GM20431 (cell line): Measurements from ENCODE around the gene ARHGEF4.

Experiments used
- in situ Hi-C: fragments of 300-500 bp; cut with MseI, MboI; formaldehyde crosslinking; loops from one replicate; pipeline ENCODE4 v1.15.0; 2020; ENCODE audit warnings: low sequenced_read_pairs; ENCODE audit not compliant: unreplicated experiment

ARHGEF4 gene

DNA sequence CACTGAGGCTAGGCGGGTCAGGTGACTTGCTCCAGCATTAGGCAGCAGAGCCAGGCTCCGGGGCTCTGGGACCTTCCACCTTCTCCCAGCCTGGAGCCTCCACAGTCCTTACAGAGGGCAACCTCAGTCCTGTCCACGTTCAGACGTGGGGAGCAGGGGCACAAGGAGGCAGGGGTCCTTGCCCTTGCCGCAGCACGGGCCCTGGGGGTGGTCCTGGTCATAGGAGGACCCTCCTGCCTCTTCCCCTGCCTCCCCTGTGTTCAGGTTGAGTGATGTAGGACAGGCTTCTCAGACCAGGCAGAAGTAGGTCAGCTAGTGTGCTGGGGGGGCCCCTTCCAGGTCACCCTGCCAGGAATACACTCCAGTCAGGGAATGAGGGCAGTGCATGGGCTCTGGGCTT is 5.4 kb upstream of the ARHGEF4 start:
- in situ Hi-C loops: no loop called here

DNA sequence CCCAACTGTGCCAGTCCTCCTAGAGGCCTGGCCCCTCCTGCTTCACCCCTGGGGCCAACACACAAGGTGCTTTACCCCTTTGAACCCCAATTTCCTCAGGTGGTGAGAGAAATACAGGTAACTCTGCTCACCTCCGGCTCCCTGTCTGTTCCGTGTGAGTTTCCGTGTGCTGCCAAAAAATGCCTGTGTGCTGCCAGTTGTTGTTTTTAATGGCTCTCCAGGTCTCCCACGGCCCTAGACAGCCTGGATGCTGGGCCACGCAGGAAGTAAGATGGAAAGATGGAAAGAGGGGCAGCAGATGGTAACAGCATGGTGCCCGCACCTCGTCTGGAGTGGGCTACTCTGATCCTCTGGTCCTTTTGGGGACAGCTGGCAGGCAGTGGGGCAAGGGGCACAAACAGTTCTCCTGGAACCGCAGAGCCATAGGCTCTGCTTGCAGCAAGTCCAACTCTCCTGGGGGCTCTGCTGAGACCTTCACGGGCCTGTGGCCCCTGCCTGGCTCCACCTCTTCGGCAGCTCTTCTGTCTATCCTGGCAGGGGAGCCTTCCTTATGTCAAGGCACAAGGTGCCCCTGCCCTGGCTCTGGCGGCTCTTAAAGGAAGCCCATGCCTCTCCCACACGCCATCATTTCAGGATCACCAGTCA is 4.3 kb upstream of the ARHGEF4 start:
- in situ Hi-C loops: no loop called here

DNA sequence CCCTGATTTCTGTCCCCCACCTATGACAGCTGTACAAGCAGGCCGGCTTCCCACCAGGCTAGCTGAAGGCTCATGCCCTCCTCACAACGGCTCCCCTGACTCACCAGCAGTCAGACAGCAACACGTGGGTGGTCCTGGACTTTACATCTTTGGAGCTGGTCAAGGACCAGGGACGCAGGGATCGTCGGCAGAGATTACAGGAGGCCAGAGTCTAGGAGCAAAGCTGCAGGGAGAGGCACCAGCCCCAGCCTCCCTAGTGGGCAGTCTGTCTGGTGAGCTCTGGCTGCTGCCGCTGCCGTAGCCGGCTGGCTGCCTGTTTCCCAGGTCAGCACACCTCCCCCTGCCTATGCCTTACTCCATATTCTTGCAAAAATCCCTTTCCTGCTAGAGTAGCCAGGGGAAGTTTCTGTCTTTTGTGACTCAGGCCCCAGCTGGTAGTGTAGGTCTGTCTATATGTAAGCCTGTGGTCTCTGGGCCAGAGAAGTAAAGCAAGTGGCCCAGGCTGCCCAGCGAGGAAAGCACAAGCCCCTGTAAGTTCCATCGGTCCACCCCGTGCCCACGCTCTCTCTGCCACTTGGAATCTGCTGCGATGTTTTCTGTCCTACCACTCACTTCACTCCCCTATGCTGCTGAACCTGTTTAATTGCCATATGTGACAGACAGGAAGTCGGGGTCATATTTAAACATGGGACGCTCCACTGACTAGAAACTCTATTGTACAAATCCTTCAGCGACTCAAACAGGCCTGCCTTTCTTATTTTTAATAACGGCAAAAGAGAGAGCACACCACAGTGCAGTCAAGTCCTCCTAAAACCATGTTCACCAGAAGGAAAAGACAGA is 2.4 kb upstream of the ARHGEF4 start:
- in situ Hi-C loops: no loop called here

DNA sequence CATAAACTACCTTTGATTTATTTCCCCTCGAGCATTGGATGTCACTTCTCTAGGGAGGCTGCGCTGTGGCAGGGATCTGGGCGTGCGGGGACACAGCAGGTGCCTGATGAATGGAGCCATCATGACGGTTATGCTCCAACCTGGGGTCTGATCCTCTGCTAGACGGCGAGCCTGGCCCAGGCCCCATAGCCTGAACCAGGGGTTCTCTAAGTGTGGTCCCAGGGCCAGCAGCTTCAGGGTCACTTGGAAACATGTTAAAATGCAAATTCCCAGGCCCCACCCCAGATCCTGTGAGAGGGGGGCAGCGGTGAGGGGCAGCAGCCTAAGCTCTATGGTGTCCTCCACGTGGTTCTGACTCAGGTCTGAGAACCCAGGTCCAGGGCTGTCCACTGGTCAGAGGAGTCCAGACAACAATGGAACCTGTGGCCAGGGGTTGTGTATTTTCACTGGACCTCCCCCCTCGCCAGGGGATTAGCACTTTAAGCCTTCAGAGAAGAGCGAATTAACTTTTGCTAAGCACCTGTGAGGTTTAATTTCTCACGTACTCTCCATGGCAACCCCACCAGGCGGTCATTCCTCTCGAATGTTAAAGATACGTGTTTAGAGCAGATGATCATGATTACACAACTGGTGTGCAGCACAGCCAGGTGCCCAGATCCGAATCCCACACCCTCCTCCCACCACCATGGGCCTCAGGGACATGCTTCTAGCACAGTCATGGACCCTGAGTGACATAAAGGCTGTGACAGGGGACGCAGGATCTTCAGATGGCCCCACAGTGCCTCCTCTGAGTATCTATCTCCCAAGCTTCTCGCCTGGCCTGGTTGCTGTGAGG is 1.6 kb upstream of the ARHGEF4 start:
- in situ Hi-C loops: no loop called here

DNA sequence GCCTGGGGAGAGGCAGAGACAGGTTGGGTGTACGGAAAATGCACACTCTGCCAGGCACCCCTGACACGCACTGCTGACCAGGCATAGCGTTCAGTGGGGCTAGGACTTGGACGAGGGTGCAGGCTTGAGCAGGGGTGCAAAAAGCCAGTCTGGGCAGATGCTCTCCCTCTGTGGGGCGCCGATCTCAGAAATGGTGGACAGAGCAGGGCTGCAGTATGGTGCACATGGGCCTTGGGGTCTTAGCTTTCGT is 1.0 kb upstream of the ARHGEF4 start:
- in situ Hi-C loops: no loop called here

DNA sequence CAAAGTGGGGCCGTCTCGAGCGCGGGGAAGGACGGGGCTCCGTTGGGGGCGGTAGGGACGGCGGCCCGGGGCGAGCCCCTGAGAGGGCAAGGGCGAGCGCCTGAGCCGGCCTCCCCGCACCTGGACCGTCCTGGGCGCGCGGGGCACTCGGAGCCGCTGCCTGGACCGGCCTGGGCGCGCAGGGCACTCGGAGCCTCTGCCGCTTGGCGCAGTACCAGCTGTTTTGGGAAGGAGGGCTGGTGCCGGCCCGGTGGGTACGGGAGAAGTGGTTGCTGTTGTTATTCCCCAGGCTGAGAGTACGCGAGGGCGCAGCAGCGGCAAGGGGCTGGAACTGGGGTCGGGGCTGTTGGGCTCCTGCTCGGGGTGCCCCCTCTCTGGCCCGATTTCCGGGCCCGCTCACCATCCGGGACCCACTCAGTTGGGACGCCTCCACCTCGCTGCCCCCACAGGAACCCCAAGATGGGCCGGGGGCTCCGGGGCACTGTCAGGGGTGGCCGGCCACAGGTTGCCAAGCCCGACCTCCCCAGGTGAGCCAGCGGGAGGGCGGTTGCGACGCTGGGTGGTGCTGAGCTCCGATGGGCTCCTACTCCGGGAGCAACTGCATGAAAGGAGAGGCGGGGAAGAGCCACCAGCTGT is 579 bp downstream of the ARHGEF4 start:
- in situ Hi-C loops: no loop called here

DNA sequence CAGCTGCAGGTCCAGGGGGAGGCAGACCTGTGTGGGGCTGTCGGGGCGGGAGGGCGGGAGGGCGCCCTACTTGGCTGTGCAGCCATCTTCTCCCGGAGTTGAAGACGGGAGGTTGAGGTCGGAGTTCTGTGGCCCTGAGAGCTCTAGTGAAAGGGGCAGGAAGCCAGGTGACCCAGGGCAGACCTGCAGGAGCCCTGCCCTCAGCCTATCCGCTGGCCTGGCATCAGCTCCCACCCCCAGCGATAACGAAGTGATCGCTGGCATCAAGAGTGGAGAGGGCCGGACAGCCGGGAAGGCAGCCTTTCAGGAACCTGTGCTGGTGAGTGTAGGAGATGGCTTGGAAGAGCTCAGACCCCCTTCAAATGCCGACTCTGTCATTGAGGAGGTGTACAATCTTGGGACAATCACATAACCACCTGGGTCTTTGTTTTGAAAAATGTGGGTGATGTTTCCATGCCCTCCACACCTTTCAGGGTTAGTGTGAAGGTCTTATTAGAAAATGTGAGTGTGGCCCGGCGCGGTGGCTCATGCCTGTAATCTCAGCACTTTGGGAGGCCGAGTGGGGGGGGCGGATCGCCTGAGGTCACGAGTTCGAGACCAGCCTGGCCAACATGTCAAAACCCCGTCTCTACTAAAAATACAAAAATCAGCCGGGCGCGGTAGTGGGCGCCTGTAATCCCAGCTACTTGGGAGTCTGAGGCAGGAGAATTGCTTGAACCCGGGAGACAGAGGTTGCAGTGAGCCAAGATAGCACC is 1.3 kb downstream of the ARHGEF4 start:
- in situ Hi-C loops: no loop called here

DNA sequence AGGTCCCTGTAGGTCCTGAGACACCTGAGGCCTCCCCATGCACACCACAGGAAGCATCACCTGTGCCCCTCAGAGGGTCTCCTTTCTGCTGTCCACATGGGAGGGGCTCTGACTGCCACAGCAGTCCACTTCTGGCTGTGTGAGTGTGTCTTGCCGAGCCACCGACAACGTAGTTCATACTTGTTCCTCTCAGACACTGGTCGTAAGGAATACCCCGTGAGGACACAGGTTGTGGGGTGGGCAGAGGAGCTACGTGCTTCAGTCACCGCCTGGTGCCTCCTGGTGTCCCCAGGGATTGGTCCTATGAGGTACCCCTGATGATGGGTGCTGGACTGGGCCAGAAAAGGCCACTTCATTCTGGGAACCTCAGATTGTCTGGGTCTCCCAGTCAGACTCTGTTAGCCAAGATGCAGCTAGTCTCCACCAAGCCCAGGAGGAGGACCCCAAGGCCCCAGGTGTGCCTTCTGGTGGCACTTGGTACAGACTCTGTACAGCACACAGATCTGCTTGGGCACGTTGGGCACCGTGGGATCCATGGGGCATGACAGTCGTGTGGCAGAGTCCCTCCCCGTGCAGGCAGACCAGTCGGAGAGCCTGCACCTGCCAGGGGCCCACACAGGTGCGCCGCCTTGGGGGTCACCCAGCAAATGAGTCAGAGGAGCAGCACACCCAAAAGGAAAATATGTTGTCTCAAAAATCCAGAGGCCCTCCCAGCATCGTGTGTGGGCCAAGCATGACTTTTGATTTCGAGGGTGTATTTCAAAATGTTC is 2.5 kb downstream of the ARHGEF4 start:
- in situ Hi-C loops: no loop called here

DNA sequence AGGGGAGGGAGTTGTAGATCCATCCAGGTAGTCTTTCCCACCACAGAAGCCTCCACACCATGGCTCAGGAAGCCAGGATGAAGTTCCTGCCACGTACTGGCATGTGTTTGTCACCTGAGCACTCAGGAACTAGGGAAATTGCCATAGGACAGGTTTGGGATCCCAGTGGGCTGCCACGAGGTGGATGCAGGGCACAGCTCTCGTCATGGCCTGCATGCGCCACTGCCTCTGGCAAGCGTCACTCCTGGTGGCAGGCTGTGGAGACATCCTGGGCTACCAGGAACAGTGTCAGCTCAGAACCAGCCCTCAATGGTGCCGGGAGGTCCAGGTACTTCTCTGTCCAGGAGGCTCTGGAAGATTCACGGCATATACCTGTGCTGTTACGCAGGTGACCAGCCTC is 3.8 kb downstream of the ARHGEF4 start:
- in situ Hi-C loops: no loop called here

DNA sequence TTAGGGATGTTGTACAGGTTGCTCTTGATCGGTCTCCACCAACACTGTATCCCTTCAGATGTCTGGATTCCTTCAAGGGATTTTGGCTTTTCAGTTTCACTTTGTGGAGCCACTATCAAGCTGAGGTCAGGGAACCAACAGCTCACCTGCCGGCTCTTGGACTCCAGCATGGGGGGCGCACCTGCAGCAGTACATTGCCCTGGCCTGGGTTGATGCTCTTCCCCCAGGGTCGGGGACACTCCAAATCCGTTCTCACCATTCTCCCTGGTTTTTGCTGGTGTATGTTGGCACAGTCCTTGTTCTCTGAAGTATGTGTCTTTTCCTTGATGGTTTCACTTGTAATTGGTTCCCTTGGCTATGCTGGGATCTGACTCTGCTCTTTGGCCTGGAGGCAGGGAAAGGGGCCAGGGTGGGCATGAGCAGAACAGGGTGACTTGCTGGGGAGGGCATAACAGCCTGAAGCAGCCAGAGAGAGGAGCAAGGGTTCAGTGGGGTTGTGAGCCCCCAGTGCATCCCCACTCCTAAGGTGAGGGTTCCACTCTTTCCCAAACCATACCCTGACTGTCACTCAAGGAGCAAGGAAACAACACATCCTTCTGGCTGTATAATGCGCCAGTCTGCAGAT is 5.1 kb downstream of the ARHGEF4 start:
- in situ Hi-C loops: no loop called here

DNA sequence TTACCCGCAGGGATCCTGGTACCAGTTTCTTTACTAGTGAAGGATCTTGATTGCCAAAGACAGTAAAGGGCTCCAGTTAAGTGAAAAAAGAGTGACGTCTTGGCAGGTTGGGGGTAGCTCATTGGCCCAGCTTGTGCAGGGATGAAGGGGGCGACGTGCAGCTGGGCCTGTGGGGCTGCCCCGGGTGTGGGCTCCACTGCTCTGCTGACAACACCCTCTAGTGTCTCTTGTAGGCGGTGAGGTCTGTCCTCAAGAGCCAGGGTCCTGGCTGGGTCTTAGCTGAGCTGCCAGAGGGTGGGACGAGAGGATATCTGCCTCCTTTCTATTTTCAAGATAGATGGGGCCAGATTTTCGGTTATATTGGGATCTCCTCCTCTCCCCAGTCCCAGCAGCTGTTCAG is 6.1 kb downstream of the ARHGEF4 start:
- in situ Hi-C loops: no loop called here

DNA sequence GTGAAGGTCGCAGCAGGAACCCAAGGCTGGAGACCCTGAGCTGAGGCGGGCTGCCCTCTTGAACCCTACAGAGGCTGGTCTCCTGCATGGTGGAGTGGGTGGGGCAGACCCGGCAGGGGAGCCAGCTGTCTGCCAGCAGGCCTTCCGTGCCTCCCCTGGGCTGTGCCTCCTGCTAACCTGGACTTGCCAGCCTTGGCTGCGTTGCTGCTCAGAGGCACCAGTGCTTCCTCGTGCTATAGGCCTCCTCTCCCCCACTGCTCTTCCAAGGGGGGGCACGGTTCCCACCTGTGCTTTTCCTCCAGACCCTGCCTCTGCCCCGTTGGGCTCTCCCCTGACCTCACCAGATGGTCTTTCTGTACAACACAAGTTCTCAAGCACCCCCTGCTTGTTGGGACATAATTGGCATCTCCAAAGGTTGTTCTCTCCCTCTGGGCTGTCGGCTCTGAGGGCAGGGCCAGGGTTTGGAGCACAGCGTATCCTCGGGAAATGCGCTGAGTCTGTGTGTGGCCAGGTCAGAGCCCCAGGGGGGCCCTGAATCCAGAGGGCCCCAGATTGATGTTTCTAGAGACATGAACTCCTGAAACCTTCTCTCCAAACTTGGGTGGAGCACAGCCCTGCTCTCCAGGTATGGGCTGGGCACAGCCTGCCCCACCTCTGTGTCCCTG is 6.7 kb downstream of the ARHGEF4 start:
- in situ Hi-C loops: no loop called here

DNA sequence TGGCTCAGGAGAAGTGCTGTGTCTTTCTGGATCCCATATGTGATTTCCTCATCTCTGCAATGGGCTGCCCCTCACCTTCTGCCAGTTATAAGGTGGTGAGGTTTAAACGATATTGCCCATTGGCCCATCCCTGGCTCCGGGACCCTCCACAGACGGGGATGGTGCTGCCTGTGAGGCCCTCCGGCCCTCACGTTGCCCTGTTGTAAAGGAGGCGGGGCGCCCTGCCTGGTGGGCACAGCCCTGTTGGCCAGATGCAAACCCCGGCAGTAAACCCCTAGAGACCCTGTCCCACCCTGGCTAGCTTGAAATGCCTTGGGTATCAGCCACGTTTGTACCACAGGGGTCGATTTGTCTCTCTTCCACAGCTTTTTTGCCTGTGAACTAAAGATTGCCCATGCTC is 7.4 kb downstream of the ARHGEF4 start:
- in situ Hi-C loops: no loop called here

DNA sequence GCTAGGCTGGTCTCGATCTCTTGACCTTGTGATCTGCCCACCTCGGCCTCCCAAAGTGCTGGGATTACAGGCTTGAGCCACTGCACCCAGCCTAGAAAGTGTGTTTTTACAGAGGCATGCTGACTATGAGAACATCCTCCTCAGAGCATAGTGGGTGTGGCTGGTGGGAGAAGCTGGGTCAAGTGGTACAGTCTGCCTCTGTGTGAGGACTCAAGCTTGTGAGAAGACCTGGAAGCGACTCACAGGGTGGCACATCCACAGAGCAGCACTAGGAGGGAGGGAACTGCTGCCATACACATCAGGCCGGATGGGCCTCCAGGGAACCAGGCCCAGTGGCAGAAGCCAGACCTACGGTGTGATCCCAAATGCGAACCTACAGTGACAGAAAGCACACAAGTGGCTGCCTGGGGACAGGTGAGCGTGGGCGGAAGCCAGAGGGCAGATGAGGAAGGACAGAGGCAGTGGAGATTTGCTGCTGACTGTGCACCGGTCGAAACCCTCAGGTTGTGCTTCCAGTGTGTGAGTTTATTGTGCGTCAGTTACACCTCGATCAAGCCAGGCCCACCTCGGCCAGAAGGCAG is 8.9 kb downstream of the ARHGEF4 start:
- in situ Hi-C loops: no loop called here

DNA sequence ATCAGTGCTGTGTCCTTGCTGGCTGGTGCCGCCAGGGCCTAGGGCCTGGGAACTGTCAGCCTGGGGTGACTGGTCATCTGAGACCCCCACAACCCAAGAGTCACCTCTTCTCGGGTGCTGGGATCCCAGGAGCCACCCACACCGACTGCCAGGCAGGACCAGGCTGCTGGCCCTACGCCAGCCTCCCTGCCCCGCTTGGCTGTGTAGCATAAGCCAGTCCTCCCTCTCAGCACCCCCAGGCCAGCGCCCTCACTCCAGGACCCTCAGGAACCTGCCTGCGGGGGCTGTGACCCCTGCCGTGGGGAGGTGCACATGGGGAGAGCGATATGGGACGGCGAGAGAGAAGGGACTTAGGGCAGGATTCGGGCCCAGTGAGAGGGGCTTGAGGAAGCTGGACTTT is 9.5 kb downstream of the ARHGEF4 start:
- in situ Hi-C loops: no loop called here

DNA sequence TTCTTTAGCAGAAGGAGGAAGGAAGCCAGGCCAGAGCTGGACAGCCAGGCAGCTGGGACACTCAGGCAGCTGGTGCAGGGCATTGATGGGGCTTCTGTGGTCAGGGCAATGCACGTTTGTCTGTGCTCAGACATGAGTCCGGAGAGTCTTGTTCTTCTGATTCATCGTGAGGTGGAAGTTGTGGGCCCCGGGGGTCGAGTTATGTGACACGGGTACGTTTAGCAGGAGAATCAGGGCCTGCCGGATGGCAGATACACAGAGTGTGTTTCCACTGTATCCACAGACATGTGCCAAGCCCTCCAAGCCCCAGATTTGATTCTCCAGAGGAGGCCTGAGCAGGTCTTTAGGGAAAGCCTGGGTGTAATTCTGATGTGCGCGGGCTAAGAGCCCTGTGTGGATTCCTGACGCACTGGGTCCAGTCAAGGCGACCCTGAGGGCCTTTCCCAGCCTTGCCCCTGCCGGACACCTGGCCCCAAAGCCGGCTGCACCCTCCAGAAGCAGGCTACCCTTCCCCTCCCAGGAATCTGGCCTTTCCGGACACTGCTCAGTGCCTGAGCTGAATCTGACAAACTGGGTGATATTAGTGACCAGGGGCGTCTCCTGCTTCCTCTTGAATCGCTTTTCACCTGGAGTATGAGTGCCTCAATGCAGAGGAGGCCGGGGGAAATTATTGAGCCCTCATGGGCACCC is 10.1 kb downstream of the ARHGEF4 start:
- in situ Hi-C loops: no loop called here

DNA sequence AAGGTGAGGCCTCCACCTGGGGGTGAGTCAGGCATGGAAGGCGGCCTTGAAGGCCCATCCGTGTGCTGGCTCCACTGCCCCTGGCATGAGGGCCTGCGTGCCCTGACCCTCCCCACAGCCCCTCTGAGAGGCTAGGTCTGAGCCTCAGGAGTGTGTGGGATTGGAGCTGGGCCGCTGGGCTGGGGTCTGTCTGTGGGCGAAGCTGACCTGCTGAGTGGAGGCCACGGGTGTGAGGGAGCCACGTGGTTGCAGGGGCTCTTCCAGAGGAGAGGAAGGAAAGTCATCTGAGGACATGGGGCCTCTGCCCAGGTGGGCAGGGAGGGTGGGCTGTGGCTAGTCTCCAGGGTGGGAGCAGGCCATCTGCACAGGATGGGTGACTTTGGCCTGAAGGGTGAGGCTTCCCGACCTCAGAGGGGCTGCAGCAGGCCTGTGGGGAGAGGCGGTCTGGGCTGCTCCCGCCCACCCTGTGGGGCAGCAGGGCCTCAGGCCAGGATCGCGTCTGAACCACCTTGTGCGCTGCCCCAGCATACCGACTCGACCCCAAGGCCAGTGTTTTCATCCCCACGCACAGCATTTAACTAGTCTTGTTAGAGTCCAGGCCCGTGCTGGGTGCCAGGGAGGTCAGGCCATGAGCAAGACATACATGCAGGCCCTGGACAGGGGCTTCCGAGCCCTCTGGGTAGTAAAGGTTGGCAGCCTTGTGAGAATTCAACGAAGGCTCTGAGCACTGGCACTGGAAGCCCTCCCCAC is 11.2 kb downstream of the ARHGEF4 start:
- in situ Hi-C loops: no loop called here
